Type B pancreatic cell (in vitro differentiated cells): ENCODE results near the gene MRTO4. TPM values are rescaled to one million over a fixed set of nuclear protein-coding genes. Genes with fewer than 3 reads are reported as not detected.

ENCODE experiments used
- DNase-seq: peaks from one replicate; pipeline ENCODE4 v3.0.0; 2021; ENCODE audit warnings: mixed read lengths; ENCODE audit not compliant: unreplicated experiment; ENCODE audit errors: extremely low spot score
- H3K27ac Mint-ChIP-seq: 2 replicates; pipeline ENCODE4 v1.8.0; 2021; ENCODE audit warnings: mild to moderate bottlenecking, mixed read lengths
- H3K27me3 Mint-ChIP-seq: 2 replicates; pipeline ENCODE4 v1.8.0; 2021; ENCODE audit warnings: mixed read lengths
- H3K36me3 Mint-ChIP-seq: 2 replicates; pipeline ENCODE4 v1.8.0; 2021; ENCODE audit warnings: mixed read lengths
- H3K4me1 Mint-ChIP-seq: one replicate; pipeline ENCODE4 v1.8.0; 2021; ENCODE audit warnings: mixed read lengths; ENCODE audit not compliant: unreplicated experiment
- H3K4me3 Mint-ChIP-seq: 2 replicates; pipeline ENCODE4 v1.8.0; 2021; ENCODE audit warnings: mild to moderate bottlenecking, mixed read lengths
- H3K9me3 Mint-ChIP-seq: 2 replicates; pipeline ENCODE4 v1.8.0; 2021; ENCODE audit warnings: mixed read lengths
- long read RNA-seq: library from polyadenylated mRNA; unstranded; transcript quantifications from one replicate; pipeline ENCODE4 v2.0.0, GENCODE V29; 2020
- total RNA-seq: library from RNA; stranded (reverse); gene quantifications from 2 replicates; pipeline ENCODE4 v1.2.1, GENCODE V29; 2021; ENCODE audit warnings: low replicate concordance
- TF ChIP-seq, protein P1 (sequence below): fragments of 200-600 bp; sonication (generic); conservative IDR thresholded peaks from 2 replicates; pipeline ENCODE4 v1.5.0; 2021; ENCODE audit warnings: antibody characterized with exemption, mild to moderate bottlenecking

MRTO4 gene
- 35.9 and 43.3 TPM in 2 replicates for total RNA-seq
- long read RNA-seq, transcript MRTO4-201 (8 exons, 2,315 nt), result major isoform, 63 of 73 reads
- long read RNA-seq, partial matches to known transcripts, result 1 of 73 reads
- long read RNA-seq, other reads (novel, unspliced or antisense), result 9 of 73 reads

DNA sequence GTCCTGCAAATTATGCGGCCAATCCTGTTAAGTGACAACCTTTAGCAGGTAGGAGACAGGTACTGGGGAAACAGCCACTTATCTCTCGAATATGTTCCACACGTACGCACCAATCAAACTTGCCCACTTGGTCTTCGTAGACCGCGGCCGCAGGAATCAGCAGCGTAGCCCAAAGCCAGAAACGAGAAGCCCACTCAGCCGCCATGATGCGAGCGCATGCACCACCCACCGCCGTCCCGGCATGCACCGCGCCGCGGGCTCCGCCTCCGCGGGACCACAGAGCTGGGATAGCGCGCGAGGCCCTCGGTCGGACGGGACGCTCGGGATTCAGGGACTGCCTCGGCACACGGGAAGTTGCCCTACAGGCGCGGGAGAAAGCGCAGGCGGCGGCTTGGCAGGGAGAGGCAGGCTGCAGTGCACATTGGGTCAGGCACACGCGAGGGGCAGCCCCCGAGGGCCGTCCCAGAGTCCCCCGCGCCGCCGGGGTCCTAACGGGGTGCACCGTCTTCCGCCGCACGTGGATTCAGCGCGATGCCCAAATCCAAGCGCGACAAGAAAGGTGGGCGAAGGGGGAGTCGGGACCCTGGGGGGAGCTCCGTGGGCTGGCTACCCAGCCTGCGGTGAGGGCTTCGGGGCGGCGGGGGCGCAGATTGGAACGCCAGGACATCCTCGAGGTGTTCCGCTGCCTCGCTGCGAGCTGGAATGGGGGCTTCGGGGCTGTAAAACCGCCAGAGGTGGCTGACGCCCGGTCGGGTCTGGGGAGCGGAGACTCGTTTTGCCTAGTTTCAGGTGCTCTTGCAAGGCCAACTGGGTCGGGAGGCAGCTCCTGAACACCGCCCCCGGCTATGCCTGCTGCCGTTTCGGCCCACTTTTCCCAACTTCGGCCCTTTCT lies at the start of gene MRTO4, which contains the start of gene EMC1:
MRTO4 (plus strand) TSS at position 501 of the 892 bp plus-strand sequence; CDS start at position 532, 31 bp downstream.
EMC1 (minus strand) TSS at position 220 of the 892 bp plus-strand sequence; CDS start at position 205, 15 bp downstream.
- TF ChIP-seq, protein P1, sequence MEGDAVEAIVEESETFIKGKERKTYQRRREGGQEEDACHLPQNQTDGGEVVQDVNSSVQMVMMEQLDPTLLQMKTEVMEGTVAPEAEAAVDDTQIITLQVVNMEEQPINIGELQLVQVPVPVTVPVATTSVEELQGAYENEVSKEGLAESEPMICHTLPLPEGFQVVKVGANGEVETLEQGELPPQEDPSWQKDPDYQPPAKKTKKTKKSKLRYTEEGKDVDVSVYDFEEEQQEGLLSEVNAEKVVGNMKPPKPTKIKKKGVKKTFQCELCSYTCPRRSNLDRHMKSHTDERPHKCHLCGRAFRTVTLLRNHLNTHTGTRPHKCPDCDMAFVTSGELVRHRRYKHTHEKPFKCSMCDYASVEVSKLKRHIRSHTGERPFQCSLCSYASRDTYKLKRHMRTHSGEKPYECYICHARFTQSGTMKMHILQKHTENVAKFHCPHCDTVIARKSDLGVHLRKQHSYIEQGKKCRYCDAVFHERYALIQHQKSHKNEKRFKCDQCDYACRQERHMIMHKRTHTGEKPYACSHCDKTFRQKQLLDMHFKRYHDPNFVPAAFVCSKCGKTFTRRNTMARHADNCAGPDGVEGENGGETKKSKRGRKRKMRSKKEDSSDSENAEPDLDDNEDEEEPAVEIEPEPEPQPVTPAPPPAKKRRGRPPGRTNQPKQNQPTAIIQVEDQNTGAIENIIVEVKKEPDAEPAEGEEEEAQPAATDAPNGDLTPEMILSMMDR, result no peak
- no peaks in the 10 kb centered on the region for H3K27me3 Mint-ChIP-seq
- no peaks in the 10 kb centered on the region for H3K36me3 Mint-ChIP-seq
- H3K4me1 Mint-ChIP-seq, result peaks cover 18% of the 10 kb centered on the region
- H3K27ac Mint-ChIP-seq, result peak within 1 kb of the TSS; percentile 91
- DNase-seq, result peak; percentile 94
- no peaks in the 10 kb centered on the region for H3K9me3 Mint-ChIP-seq
- H3K4me3 Mint-ChIP-seq, result peak within 1 kb of the TSS; percentile 96

DNA sequence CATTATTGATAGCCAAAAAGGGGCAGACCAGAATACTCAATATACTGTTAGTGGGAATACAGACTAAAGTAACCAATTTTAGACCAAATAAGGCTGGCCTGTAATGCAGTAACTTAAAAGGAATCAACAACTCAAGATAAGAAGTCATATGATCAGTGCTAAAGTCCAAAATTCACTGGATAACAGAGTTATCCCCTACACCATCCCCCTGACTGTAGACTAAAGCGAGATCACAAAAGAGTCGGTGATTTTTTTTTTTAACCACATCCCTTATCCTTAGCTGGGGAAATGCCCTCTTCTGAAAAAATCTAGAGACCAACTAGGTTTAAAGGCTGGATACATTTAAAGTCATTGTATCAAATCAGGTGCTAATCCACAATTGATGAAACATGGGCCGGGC lies 49.2 kb upstream of the MRTO4 start:
- Mint-ChIP-seq H3K27me3 (no peaks in the 10 kb centered on the region), H3K9me3 (no peaks in the 10 kb centered on the region), H3K4me1 (peaks cover 12% of the 10 kb centered on the region), H3K36me3 (peaks cover 3% of the 10 kb centered on the region), H3K4me3 (no peak overlapping the region), H3K27ac (no peak overlapping the region)
- TF ChIP-seq, protein P1, result no peak
- no peak for DNase-seq

DNA sequence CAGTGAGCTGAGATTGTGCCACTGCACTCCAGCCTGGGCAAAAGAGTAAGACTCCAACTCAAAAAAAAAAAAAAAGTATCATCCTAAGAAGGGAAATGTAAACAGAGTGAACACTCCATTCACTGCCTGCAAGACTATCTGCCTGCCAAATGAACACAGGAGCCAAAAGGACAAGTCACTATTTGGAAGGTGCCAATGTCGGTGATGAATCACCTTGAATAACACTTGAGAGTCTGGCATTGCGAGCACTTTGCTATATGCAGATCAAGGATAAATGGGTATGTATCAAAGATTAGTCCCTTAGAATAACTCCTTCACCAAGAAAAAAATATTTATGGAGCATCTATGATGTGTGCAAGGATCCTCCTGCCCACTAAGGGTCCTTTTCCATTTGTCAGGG lies 48.2 kb upstream of the MRTO4 start:
- Mint-ChIP-seq H3K27ac (no peak overlapping the region), H3K36me3 (peaks cover 3% of the 10 kb centered on the region), H3K4me1 (peaks cover 17% of the 10 kb centered on the region), H3K27me3 (no peaks in the 10 kb centered on the region), H3K9me3 (no peaks in the 10 kb centered on the region), H3K4me3 (no peak overlapping the region)
- TF ChIP-seq, protein P1, result no peak
- no peak for DNase-seq

DNA sequence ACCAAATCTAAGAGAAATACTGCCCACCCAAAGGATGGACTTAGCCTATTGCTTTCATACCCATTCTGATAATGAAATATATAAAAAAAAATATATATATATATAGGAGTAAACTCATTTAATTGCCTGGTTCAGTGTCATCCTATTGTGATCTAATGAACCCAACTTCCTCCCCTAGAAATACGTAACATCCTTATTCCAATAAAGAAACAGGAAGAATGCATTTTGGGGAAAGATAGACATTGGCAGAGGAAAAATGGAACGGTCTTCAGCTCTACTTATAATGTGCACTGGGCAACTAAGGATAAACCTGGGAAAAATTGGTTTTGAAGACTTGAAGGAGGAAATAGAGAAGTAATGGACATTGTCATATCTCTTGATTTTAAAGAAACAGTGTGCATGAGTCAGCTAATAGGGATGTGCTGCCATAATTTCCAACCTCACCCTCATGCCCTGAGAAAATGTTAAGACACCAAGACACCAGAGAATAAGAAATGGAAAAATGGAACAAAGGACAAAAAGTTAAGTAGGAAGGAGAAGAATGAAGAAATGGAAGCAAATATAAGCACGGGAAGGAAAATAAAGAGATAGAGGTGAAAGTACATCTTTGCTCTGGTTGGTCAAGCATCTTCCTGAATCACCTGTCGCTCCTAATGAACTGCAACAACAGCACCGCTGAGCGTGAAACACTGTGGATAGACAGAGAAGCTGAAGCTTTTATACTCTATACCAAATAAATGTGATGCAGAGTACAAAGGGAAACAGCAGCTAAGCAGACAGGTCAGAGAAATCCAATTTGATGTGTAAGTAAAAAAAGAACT lies 46.9 kb upstream of the MRTO4 start:
- no peaks in the 10 kb centered on the region for H3K9me3 Mint-ChIP-seq
- H3K27me3 Mint-ChIP-seq, result no peaks in the 10 kb centered on the region
- no peak overlapping the region for H3K4me3 Mint-ChIP-seq
- TF ChIP-seq, protein P1, result no peak
- peaks cover 3% of the 10 kb centered on the region for H3K36me3 Mint-ChIP-seq
- H3K27ac Mint-ChIP-seq, result peak overlapping the region; percentile 60
- peaks cover 20% of the 10 kb centered on the region for H3K4me1 Mint-ChIP-seq
- DNase-seq, result no peak

DNA sequence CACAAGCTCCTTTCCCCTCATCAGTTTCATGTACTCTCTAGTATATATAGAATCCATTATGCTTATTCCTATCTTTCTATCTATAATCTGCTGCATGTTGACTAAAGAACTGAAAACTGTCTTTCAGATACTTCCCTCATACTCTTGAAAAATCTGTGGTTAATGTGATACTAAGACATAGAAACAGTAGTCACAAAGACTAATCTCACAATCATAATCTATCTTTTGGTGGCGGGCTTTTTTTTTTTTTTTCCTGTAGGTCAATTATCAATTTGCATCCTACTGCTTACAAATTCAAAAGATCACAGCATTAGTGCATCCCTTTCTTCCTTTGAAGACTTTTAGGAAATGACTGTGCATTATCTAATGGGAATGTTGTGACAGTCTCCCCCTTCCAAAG lies 46.2 kb upstream of the MRTO4 start:
- Mint-ChIP-seq H3K4me3 (no peak overlapping the region), H3K36me3 (peaks cover 3% of the 10 kb centered on the region), H3K27me3 (no peaks in the 10 kb centered on the region), H3K27ac (peak overlapping the region; percentile 2), H3K9me3 (no peaks in the 10 kb centered on the region), H3K4me1 (peaks cover 20% of the 10 kb centered on the region)
- TF ChIP-seq, protein P1, result no peak
- no peak for DNase-seq
